OCI-LY3 (cell line): ENCODE results near the gene FAM227B.

Experiments
- H2AFZ ChIP-seq: fragments of 200-600, 300-600 bp; shearing (Covaris generic); 2 replicates; pipeline ENCODE4 v1.6.0; 2014; ENCODE audit warnings: antibody characterized with exemption, low read depth, low read length
- H3K27ac ChIP-seq: fragments of 200-600, 300-600 bp; sonication (generic); 2 replicates; pipeline ENCODE4 v1.5.1; 2014; ENCODE audit warnings: mild to moderate bottlenecking, low read length, moderate library complexity, mixed read lengths
- H3K27me3 ChIP-seq: fragments of 200-600, 300-600 bp; sonication (generic); 2 replicates; pipeline ENCODE4 v1.6.1; 2014; ENCODE audit warnings: low read depth, low read length, mixed read lengths
- H3K36me3 ChIP-seq: fragments of 200-600, 300-600 bp; sonication (generic); replicated peaks from 2 replicates; pipeline ENCODE3; 2014; ENCODE audit warnings: low read depth, low read length, mixed read lengths
- H3K4me1 ChIP-seq: fragments of 300-600, 200-600 bp; sonication (generic); 2 replicates; pipeline ENCODE4 v1.6.1; 2014; ENCODE audit warnings: low read length, mixed read lengths
- H3K4me2 ChIP-seq: fragments of 200-600, 300-600 bp; sonication (generic); 2 replicates; pipeline ENCODE4 v1.6.1; 2014; ENCODE audit warnings: low read length, mixed read lengths
- H3K4me3 ChIP-seq: fragments of 300-600, 200-600 bp; sonication (generic); 2 replicates; pipeline ENCODE4 v1.5.1; 2014; ENCODE audit warnings: antibody characterized with exemption, mild to moderate bottlenecking, low read length, moderate library complexity
- H3K79me2 ChIP-seq: fragments of 300-600, 200-600 bp; shearing (Covaris generic); 2 replicates; pipeline ENCODE4 v1.6.1; 2014; ENCODE audit warnings: mild to moderate bottlenecking, low read length, mixed read lengths
- H3K9ac ChIP-seq: fragments of 300-600, 200-600 bp; shearing (Covaris generic); 2 replicates; pipeline ENCODE4 v1.6.0; 2014; ENCODE audit warnings: mild to moderate bottlenecking, low read length, moderate library complexity
- H3K9me3 ChIP-seq: fragments of 200-600, 300-600 bp; shearing (Covaris generic); 2 replicates; pipeline ENCODE4 v1.6.1; 2014; ENCODE audit warnings: low read length, mixed read lengths; ENCODE audit not compliant: insufficient read depth
- H4K20me1 ChIP-seq: fragments of 200-600, 300-600 bp; sonication (generic); 2 replicates; pipeline ENCODE4 v1.6.1; 2016; ENCODE audit warnings: low read length, mixed read lengths; ENCODE audit not compliant: insufficient read depth
- EZH2phosphoT487 ChIP-seq: fragments of 200-600 bp; shearing (Covaris generic); IDR thresholded peaks from 2 replicates; pipeline ENCODE4 v1.6.1; 2018; ENCODE audit warnings: antibody characterized with exemption, mixed run types, low read depth
- TF ChIP-seq, protein P1 (sequence below): fragments of 200-600, 300-600 bp; sonication (generic); IDR thresholded peaks from 2 replicates; pipeline ENCODE4 v1.5.1; 2014; ENCODE audit warnings: antibody characterized with exemption, low read length, low read depth

Gene FAM227B

DNA sequence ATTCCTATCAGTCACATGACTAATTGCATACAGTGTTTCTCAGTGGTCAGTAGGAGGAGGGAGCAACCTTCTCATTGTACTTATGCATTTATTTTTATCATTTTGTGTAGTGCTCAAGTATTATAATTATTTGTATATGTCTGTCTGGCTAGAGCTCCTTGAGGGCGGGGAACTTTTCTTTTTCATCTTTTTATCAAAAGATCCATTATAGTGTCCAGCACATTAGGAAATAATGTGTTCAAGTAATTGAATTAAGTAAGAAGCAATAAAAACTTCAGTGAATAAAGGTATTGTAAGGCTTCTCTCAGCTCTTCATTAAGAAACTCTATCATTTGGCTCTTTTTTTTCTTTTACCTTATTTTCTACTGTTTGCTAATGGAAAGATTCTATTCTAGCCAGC, 178.8 kb downstream of the FAM227B start:
- TF ChIP-seq, protein P1, sequence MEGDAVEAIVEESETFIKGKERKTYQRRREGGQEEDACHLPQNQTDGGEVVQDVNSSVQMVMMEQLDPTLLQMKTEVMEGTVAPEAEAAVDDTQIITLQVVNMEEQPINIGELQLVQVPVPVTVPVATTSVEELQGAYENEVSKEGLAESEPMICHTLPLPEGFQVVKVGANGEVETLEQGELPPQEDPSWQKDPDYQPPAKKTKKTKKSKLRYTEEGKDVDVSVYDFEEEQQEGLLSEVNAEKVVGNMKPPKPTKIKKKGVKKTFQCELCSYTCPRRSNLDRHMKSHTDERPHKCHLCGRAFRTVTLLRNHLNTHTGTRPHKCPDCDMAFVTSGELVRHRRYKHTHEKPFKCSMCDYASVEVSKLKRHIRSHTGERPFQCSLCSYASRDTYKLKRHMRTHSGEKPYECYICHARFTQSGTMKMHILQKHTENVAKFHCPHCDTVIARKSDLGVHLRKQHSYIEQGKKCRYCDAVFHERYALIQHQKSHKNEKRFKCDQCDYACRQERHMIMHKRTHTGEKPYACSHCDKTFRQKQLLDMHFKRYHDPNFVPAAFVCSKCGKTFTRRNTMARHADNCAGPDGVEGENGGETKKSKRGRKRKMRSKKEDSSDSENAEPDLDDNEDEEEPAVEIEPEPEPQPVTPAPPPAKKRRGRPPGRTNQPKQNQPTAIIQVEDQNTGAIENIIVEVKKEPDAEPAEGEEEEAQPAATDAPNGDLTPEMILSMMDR: no peak
- TF ChIP-seq EZH2phosphoT487: no peak
- no peaks in the 10 kb centered on the region for H3K4me1 ChIP-seq

DNA sequence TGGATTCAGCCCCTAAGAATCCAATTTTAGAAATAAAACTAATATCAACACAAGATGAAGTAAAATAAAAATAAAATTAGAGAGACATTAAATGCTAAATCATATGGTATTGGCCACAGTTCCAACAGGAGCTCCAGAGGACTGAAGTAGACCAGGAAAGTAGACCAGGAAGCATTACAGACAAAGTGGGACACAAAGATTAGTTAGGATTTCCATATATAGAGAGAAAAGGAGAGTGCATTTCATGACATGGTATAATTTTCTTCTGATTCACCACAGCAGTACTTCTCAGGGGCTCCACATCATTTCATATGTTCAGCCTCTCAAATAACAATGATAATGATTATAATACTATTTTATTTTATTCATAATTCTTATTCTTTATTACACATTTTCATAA, 179.3 kb downstream of the FAM227B start:
- Histone ChIP-seq H3K79me2 (no peaks in the 10 kb centered on the region), H3K4me3 (no peak overlapping the region), H3K9ac (no peak overlapping the region), H4K20me1 (no peaks in the 10 kb centered on the region), H3K27ac (no peak overlapping the region), H3K4me2 (no peak overlapping the region), H2AFZ (no peak overlapping the region), H3K9me3 (no peaks in the 10 kb centered on the region), H3K36me3 (no peaks in the 10 kb centered on the region), H3K4me1 (no peaks in the 10 kb centered on the region), H3K27me3 (no peaks in the 10 kb centered on the region)
- TF ChIP-seq EZH2phosphoT487: no peak
- TF ChIP-seq, protein P1: no peak

More for the DNA sequence above, 178.8 kb downstream of the FAM227B start:
- Histone ChIP-seq H4K20me1 (no peaks in the 10 kb centered on the region), H3K4me2 (no peak overlapping the region), H3K9ac (no peak overlapping the region), H3K27ac (no peak overlapping the region), H3K4me3 (no peak overlapping the region), H3K79me2 (no peaks in the 10 kb centered on the region), H3K36me3 (no peaks in the 10 kb centered on the region), H3K27me3 (no peaks in the 10 kb centered on the region), H2AFZ (no peak overlapping the region), H3K9me3 (no peaks in the 10 kb centered on the region)

DNA sequence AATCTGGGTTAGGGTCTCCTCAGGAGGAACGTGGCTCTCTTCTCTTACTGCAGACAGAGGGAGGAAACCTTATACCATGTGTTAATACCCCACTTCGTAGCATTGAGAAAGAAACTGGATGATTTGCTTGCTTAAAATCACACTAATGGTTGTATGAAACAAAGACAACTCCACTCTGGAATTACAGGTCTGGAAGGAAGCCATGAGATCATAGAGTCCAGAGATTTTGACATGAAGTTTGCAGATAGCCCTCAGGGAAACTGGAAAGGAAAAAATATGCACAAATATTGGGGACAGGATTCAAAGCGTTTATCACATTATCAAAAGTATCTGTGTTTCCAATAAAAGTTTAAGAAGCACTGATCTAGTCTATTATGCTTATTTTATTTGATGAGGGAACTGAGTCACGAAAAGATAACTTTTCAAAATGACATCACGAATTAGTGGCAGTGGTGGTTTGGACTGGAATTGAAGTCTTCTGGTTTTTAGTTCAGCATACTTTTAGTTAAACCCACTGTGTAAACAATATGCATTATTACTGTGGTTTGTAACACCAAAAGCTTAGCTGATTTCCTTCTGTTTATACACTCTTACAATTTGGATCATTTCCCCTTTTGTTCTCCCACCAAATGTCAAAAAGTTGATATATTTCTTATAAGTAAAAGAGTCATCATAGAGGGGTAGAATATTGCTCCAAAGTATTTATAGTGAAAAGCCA, 180.8 kb downstream of the FAM227B start:
- H2AFZ ChIP-seq: no peak overlapping the region
- no peaks in the 10 kb centered on the region for H4K20me1 ChIP-seq
- no peak overlapping the region for H3K4me2 ChIP-seq
- TF ChIP-seq, protein P1: no peak
- TF ChIP-seq EZH2phosphoT487: no peak
- H3K27me3 ChIP-seq: no peaks in the 10 kb centered on the region
- no peaks in the 10 kb centered on the region for H3K36me3 ChIP-seq
- no peak overlapping the region for H3K9ac ChIP-seq
- H3K4me3 ChIP-seq: no peak overlapping the region
- H3K27ac ChIP-seq: no peak overlapping the region
- no peaks in the 10 kb centered on the region for H3K9me3 ChIP-seq
- no peaks in the 10 kb centered on the region for H3K79me2 ChIP-seq
- no peaks in the 10 kb centered on the region for H3K4me1 ChIP-seq

DNA sequence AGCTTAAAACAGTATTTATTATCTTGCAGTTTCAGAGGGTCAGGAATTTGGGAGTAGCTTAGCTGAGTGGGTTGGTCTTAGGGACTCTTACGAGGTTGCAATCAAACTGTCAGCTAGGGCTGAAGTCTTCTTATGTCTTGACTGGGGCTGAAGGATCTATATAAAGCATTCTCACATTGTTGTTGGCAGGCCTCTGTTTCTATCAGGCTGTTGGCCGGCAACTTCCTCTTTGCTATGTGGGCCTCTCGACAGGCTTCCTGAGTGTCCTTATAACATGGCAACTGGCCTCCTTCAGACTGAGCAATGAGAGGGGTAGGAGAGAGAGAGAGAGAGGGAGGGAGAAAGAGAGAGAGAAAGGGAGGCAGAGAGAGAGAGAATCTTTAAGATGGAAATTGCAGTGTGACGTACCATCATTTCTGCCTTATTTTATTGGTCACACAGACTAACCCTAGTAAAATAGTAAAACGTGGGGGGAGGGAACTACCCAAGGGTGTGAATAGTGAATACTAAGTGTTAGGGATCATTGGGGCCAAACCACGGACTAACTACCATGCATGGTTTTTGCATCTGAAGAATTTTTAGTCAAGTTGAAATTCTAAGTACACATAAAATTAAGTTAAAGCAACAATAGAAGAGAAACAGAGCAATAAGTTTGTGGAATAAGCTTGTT, 181.5 kb downstream of the FAM227B start:
- H2AFZ ChIP-seq: no peak overlapping the region
- H3K27ac ChIP-seq: no peak overlapping the region
- H3K27me3 ChIP-seq: no peaks in the 10 kb centered on the region
- no peaks in the 10 kb centered on the region for H3K9me3 ChIP-seq
- no peak overlapping the region for H3K9ac ChIP-seq
- TF ChIP-seq, protein P1: no peak
- no peak for TF ChIP-seq EZH2phosphoT487
- H3K36me3 ChIP-seq: no peaks in the 10 kb centered on the region
- no peaks in the 10 kb centered on the region for H3K4me1 ChIP-seq
- H3K4me2 ChIP-seq: no peak overlapping the region
- H3K4me3 ChIP-seq: no peak overlapping the region
- no peaks in the 10 kb centered on the region for H3K79me2 ChIP-seq
- H4K20me1 ChIP-seq: no peaks in the 10 kb centered on the region
